CD1c-positive myeloid dendritic cell (primary cell): ENCODE data around the gene INTS6.
A peak's percentile ranks its signal among the peaks of the same experiment; 100 is the strongest.
"Not testable (repeated sequence)": the region's sequence is repeated elsewhere in the genome, so short reads cannot be mapped to it uniquely, and the experiment has no call there.

Experiments used
- DNase-seq: peaks from one replicate; pipeline ENCODE4 v3.0.0-alpha.2; 2016; ENCODE audit errors: extremely low spot score

The INTS6 gene

GRCh38 chr13:51415339-51415738, 37.5 kb downstream of the INTS6 start:
- DNase-seq, result not testable (repeated sequence)

- DNase-seq, result no peak
These were observed 40.4 kb downstream of the INTS6 start for GRCh38 chr13:51412431-51412830.

- DNase-seq, result no peak
These were observed 47.7 kb downstream of the INTS6 start for GRCh38 chr13:51405176-51405575.

- DNase-seq, result no peak
These were observed 55.4 kb downstream of the INTS6 start for GRCh38 chr13:51397262-51397941.

GRCh38 chr13:51396352-51396751, 56.5 kb downstream of the INTS6 start:
- DNase-seq, result peak; percentile 47

- no peak for DNase-seq
These were observed 58.1 kb downstream of the INTS6 start for GRCh38 chr13:51394724-51395123.

- DNase-seq, result no peak
These were observed 67.7 kb downstream of the INTS6 start for GRCh38 chr13:51385114-51385513.

GRCh38 chr13:51380269-51380668, 72.6 kb downstream of the INTS6 start:
- DNase-seq, result no peak

GRCh38 chr13:51373451-51373850, 79.4 kb downstream of the INTS6 start:
- DNase-seq, result no peak

GRCh38 chr13:51371768-51372399, 81.0 kb downstream of the INTS6 start:
- DNase-seq, result no peak

- no peak for DNase-seq
These were observed 82.0 kb downstream of the INTS6 start for GRCh38 chr13:51370811-51371210.

GRCh38 chr13:51370116-51370515, 82.7 kb downstream of the INTS6 start:
- no peak for DNase-seq

- no peak for DNase-seq
These were observed 88.3 kb downstream of the INTS6 start for GRCh38 chr13:51364404-51365008.

GRCh38 chr13:51363625-51364024, 89.2 kb downstream of the INTS6 start:
- no peak for DNase-seq

- DNase-seq, result no peak
These were observed 91.7 kb downstream of the INTS6 start for GRCh38 chr13:51361106-51361505.

- no peak for DNase-seq
These were observed 92.3 kb downstream of the INTS6 start for GRCh38 chr13:51360489-51360888.

- DNase-seq, result no peak
These were observed 93.5 kb downstream of the INTS6 start for GRCh38 chr13:51359352-51359751.

- no peak for DNase-seq
These were observed 94.8 kb downstream of the INTS6 start for GRCh38 chr13:51357928-51358595.

- no peak for DNase-seq
These were observed 97.6 kb downstream of the INTS6 start for GRCh38 chr13:51355217-51355616.

GRCh38 chr13:51349016-51349415, 103.8 kb downstream of the INTS6 start:
- DNase-seq, result no peak

- no peak for DNase-seq
These were observed 104.5 kb downstream of the INTS6 start for GRCh38 chr13:51348069-51348967.

- DNase-seq, result no peak
These were observed 105.7 kb downstream of the INTS6 start for GRCh38 chr13:51347099-51347498.
